Common myeloid progenitor, CD34-positive (primary cell): ENCODE data around the gene HCCS. TPM values are rescaled to one million over a fixed set of nuclear protein-coding genes. Genes with fewer than 3 reads are reported as not detected.
A peak's percentile ranks its signal among the peaks of the same experiment; 100 is the strongest.

Source experiments
- CTCF ChIA-PET: fragments of 350-600 bp; sonication (Branson Sonifier 250); formaldehyde crosslinking; loops from one replicate; lab custom pipeline; 2021; ENCODE audit warnings: antibody characterized with exemption; lab: Charles Lee
- POLR2A ChIA-PET: fragments of 350-600 bp; sonication (Branson Sonifier 250); formaldehyde crosslinking; loops from one replicate; lab custom pipeline; 2021; ENCODE audit warnings: antibody characterized with exemption; lab: Charles Lee
- DNase-seq, 3 donors: peaks; one replicate each; pipeline versions ENCODE4 v3.0.0 to v3.0.0-alpha.2; 2013
- H3K27ac ChIP-seq, 2 experiments: 1 replicate in 1 of 2; 2 replicates in 1 of 2; pipeline ENCODE4 v1.7.0; 2013; ENCODE audit warnings: inconsistent platforms in 2 of 2, low read length in 2 of 2, mild to moderate bottlenecking in 2 of 2, low read depth in 1 of 2, moderate library complexity in 1 of 2; ENCODE audit not compliant: severe bottlenecking in 2 of 2, insufficient read depth in 1 of 2, poor library complexity in 1 of 2
- H3K27me3 ChIP-seq, 5 experiments: replicated peaks in 2 of 5; 1 replicate in 3 of 5; 2 replicates in 2 of 5; pipeline versions ENCODE4 v1.6.1 to v1.7.0; 2013; ENCODE audit warnings: low read length in 4 of 5, mild to moderate bottlenecking in 2 of 5, moderate library complexity in 2 of 5, inconsistent platforms in 1 of 5; ENCODE audit not compliant: insufficient read depth in 5 of 5, control insufficient read depth in 4 of 5
- H3K36me3 ChIP-seq, 4 experiments: 1 replicate in 2 of 4; 2 replicates in 2 of 4; pipeline versions ENCODE4 v1.6.1 to v1.7.0; 2013; ENCODE audit warnings: low read length in 3 of 4, control low read depth in 1 of 4, mild to moderate bottlenecking in 1 of 4; ENCODE audit not compliant: control insufficient read depth in 4 of 4, insufficient read depth in 4 of 4
- H3K4me1 ChIP-seq, 4 experiments: 1 replicate in 3 of 4; 2 replicates in 1 of 4; pipeline versions ENCODE4 v1.6.1 to v1.7.1; 2013; ENCODE audit warnings: low read length in 3 of 4, mild to moderate bottlenecking in 3 of 4, control low read depth in 1 of 4, inconsistent platforms in 1 of 4, moderate library complexity in 1 of 4; ENCODE audit not compliant: control insufficient read depth in 4 of 4, insufficient read depth in 4 of 4; ENCODE audit errors: control extremely low read depth in 1 of 4
- H3K4me3 ChIP-seq, 7 experiments: 1 replicate in 4 of 7; 2 replicates in 3 of 7; pipeline versions ENCODE4 v1.5.1 to v1.7.0; 2013; ENCODE audit warnings: mild to moderate bottlenecking in 7 of 7, low read length in 6 of 7, moderate library complexity in 6 of 7, inconsistent platforms in 2 of 7, low read depth in 2 of 7, control low read depth in 1 of 7; ENCODE audit not compliant: insufficient read depth in 4 of 7, control insufficient read depth in 1 of 7; ENCODE audit errors: extremely low read depth in 1 of 7
- H3K9me3 ChIP-seq, 5 experiments: 1 replicate in 4 of 5; 2 replicates in 1 of 5; pipeline versions ENCODE4 v1.6.1 to v1.7.1; 2013; ENCODE audit warnings: low read length in 4 of 5, mild to moderate bottlenecking in 2 of 5, inconsistent platforms in 1 of 5, low read depth in 1 of 5, moderate library complexity in 1 of 5; ENCODE audit not compliant: control insufficient read depth in 4 of 5, insufficient read depth in 2 of 5; ENCODE audit errors: control extremely low read depth in 1 of 5
- WGBS: methylation state at CpG from one replicate; pipeline ENCODE4 v1.1.5; 2013; ENCODE audit not compliant: insufficient coverage; 5-methylcytosine and 5-hydroxymethylcytosine counted together
- polyA plus RNA-seq: library from polyadenylated mRNA; unstranded; fragments of 120-200 nt; gene quantifications from one replicate; pipeline ENCODE4 v1.2.1, GENCODE V29; 2013

HCCS gene
- polyA plus RNA-seq: 9.5 TPM

- no peaks in the 10 kb centered on the region for H3K9me3 ChIP-seq
- POLR2A ChIA-PET: no interaction called here
- H3K4me3 ChIP-seq: peak within 1 kb of the TSS; percentile 49 to 82 (median 68)
- peaks cover 0 to 21% (median 11%) of the 10 kb centered on the region in 4 experiments for H3K4me1 ChIP-seq
- peaks cover 4 to 24% (median 9%) of the 10 kb centered on the region in 4 experiments for H3K36me3 ChIP-seq
- CTCF ChIA-PET: interaction anchor here (0.5 kb wide), 1 partner anchor 342 kb away, joined by 3 read pairs; no protein-coding TSS in a partner anchor
- DNase-seq: peak; percentile 83 to 93 (median 91)
- no peaks in the 10 kb centered on the region for H3K27me3 ChIP-seq
- WGBS: 40% methylated on average over 31 of the region's 58 CpGs
- peak within 1 kb of the TSS; percentile 95 to 99 for H3K27ac ChIP-seq
These were observed at the start of gene HCCS for GRCh38 chrX:11111037-11111851. Gene HCCS, plus strand, starts transcription at chrX:11111332. Its CDS starts 729 bp downstream, at chrX:11112061.

- no peaks in the 10 kb centered on the region for H3K27me3 ChIP-seq
- no peak overlapping the region for H3K4me3 ChIP-seq
- no peaks in the 10 kb centered on the region for H3K36me3 ChIP-seq
- CTCF ChIA-PET: no interaction called here
- H3K27ac ChIP-seq: no peak overlapping the region
- POLR2A ChIA-PET: no interaction called here
- H3K9me3 ChIP-seq: no peaks in the 10 kb centered on the region
- WGBS: 84% methylated on average over 5 of the region's 5 CpGs
- H3K4me1 ChIP-seq: no peaks in the 10 kb centered on the region
- DNase-seq: no peak
These were observed 46.9 kb upstream of the HCCS start for GRCh38 chrX:11064276-11064675.

- H3K4me3 ChIP-seq: no peak overlapping the region
These were observed 46.1 kb upstream of the HCCS start for GRCh38 chrX:11064851-11065600.

GRCh38 chrX:11066812-11067211, 44.3 kb upstream of the HCCS start:
- no peak overlapping the region for H3K4me3 ChIP-seq
- WGBS: 83% methylated on average over 2 of the region's 2 CpGs
- H3K27ac ChIP-seq: no peak overlapping the region
- DNase-seq: no peak
- ChIA-PET CTCF (no interaction called here), POLR2A (no interaction called here)
- H3K27me3 ChIP-seq: no peaks in the 10 kb centered on the region
- H3K36me3 ChIP-seq: no peaks in the 10 kb centered on the region
- H3K4me1 ChIP-seq: no peaks in the 10 kb centered on the region
- H3K9me3 ChIP-seq: no peaks in the 10 kb centered on the region

More at GRCh38 chrX:11064851-11065600, 46.1 kb upstream of the HCCS start:
- no peaks in the 10 kb centered on the region for H3K36me3 ChIP-seq
- 73% methylated on average over 5 of the region's 8 CpGs for WGBS
- DNase-seq: no peak
- POLR2A ChIA-PET: no interaction called here
- no peaks in the 10 kb centered on the region for H3K9me3 ChIP-seq
- no peak overlapping the region for H3K27ac ChIP-seq
- no peaks in the 10 kb centered on the region for H3K4me1 ChIP-seq
- CTCF ChIA-PET: no interaction called here
- H3K27me3 ChIP-seq: no peaks in the 10 kb centered on the region

- no CpG with 5 or more reads among the region's 1 CpG for WGBS
- POLR2A ChIA-PET: no interaction called here
These were observed 37.8 kb upstream of the HCCS start for GRCh38 chrX:11073381-11073780.

GRCh38 chrX:11080741-11081305, 30.3 kb upstream of the HCCS start:
- ChIA-PET POLR2A (no interaction called here), CTCF (no interaction called here)
- no peak for DNase-seq
- Histone ChIP-seq H3K4me3 (no peak overlapping the region), H3K36me3 (no peaks in the 10 kb centered on the region), H3K9me3 (no peaks in the 10 kb centered on the region), H3K27ac (no peak overlapping the region), H3K4me1 (no peaks in the 10 kb centered on the region), H3K27me3 (no peaks in the 10 kb centered on the region)
- WGBS: 100% methylated on average over 1 of the region's 4 CpGs

More at GRCh38 chrX:11073381-11073780, 37.8 kb upstream of the HCCS start:
- CTCF ChIA-PET: no interaction called here
- DNase-seq: no peak
- Histone ChIP-seq H3K27ac (no peak overlapping the region), H3K4me3 (no peak overlapping the region), H3K9me3 (no peaks in the 10 kb centered on the region), H3K27me3 (no peaks in the 10 kb centered on the region), H3K4me1 (no peaks in the 10 kb centered on the region), H3K36me3 (no peaks in the 10 kb centered on the region)
